Stomach (tissue), 4 donors: ENCODE measurements around the gene CRYBA1.

ENCODE experiments used
- CTCF ChIP-seq, 7 experiments: fragments of 450-650 bp in 4 of 7; fragments of 200-600 bp in 3 of 7; sonication (generic) in 3 of 7; IDR thresholded peaks; one replicate each; pipeline ENCODE4 v1.5.1; 2016 to 2019; ENCODE audit warnings: antibody characterized with exemption in 7 of 7, control low read depth in 2 of 7, mild to moderate bottlenecking in 1 of 7
- POLR2A ChIP-seq, 4 donors: fragments of 450-650 bp; IDR thresholded peaks; one replicate each; pipeline ENCODE4 v1.6.1; 2016; ENCODE audit warnings: antibody characterized with exemption in 4 of 4, control low read depth in 2 of 4, mild to moderate bottlenecking in 1 of 4, moderate library complexity in 1 of 4

GRCh38 chr17:29245401-29245800 lies 1.3 kb upstream of the CRYBA1 start:
- TF ChIP-seq CTCF (IDR thresholded peaks at IDR 0.05) (no peak), POLR2A (IDR thresholded peaks at IDR 0.05) (no peak)
